Stimulated activated CD8-positive, alpha-beta memory T cell treated with anti-CD3 and anti-CD28 coated beads, Interleukin-15, amount 100 ng/mL, for 4 hours (primary cell): Measurements from ENCODE around the gene CXXC5.
"Not testable (repeated sequence)": the region's sequence is repeated elsewhere in the genome, so short reads cannot be mapped to it uniquely, and the experiment has no call there.

Source experiments
- DNase-seq, 2 donors: peaks; one replicate each; pipeline ENCODE4 v3.0.0-alpha.2; 2020; ENCODE audit warnings: low read depth in 2 of 2

CXXC5 gene

DNA sequence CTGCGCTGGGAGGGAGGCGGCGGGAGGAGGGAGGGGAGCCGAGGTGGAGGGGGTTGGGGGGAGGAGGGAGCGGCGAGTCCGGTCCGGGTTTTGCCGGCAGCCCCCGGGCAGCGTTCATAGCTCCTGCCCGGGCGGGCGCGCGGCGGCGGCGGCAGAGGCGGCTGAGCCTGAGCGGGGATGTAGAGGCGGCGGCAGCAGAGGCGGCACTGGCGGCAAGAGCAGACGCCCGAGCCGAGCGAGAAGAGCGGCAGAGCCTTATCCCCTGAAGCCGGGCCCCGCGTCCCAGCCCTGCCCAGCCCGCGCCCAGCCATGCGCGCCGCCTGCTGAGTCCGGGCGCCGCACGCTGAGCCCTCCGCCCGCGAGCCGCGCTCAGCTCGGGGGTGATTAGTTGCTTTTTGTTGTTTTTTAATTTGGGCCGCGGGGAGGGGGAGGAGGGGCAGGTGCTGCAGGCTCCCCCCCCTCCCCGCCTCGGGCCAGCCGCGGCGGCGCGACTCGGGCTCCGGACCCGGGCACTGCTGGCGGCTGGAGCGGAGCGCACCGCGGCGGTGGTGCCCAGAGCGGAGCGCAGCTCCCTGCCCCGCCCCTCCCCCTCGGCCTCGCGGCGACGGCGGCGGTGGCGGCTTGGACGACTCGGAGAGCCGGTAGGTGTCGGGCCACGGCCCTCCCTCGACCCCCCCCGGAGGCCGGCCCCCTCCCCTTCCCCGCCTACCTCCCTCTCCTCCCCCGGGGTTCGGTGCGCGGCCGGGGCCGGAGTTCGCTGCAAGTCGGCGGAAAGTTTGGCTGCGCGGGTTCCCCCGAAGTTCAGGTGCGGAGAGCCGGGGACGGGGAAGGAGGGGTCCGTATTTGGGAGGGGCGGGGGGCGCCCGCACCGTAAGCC lies at the start of gene CXXC5:
CXXC5 (plus strand) TSS at position 145 of the 877 bp plus-strand sequence. CDS start 32,175 bp downstream, outside the sequence.
- no peak for DNase-seq

DNA sequence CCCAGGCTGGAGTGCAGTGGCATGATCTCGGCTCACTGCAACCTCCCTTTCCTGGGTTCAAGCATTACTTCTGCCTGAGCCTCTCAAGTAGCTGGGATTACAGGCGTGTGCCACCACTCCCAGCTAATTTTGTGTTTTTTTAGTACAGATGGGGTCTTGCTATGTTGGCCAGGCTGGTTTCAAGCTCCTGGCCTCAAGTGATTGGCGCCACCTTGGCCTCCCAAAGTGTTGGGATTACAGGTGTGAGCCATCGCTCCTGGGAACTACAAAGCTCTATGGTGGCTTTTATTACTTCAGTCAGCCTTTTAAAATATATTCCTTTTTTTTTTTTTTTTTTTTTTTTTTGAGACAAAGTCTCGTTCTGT lies 49.6 kb upstream of the CXXC5 start:
- not testable (repeated sequence) for DNase-seq

DNA sequence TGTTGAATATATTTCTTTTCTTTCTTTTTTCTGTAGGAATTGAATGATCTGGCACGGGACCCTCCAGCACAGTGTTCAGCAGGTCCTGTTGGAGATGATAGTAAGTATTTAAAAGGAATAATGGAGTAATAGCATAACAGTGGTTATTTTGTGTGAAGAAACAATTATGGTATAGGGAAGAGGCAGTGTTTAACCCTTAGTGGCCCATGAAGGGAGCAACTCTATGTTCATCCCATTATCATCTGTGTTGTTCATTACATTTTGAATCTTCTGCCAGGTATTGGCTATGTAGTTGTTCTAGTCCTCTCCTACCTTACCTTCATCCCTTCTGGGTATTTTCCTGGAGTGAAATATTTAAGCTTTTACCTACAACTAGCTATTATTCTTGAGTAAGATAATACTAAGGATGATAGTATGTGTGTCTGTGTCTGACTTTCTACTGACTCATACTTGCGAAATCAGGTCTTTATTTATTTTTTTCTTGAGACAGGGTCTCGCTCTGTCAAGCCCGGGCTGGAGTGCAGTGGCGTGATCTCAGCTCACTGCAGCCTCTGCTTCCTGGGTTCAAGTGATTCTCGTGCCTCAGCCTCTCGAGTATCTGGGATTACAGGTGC lies 47.7 kb upstream of the CXXC5 start:
- no peak for DNase-seq

DNA sequence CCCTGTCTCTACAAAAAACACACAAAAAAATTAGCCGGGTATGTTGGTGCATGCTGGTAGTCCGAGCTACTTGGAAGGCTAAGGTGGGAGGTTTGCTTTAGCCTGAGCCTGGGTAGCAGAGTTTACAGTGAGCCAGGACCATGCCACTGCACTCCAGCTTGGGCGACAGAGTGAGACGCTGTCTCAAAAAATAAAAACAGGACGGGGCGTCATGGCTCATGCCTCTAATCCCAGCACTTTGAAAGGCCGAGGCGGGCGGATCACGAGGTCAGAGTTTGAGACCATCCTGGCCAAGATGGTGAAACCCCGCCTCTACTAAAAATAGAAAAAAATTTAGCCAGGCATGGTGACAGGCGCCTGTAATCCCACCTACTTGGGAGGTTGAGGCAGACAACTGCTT lies 46.7 kb upstream of the CXXC5 start:
- DNase-seq, result no peak

DNA sequence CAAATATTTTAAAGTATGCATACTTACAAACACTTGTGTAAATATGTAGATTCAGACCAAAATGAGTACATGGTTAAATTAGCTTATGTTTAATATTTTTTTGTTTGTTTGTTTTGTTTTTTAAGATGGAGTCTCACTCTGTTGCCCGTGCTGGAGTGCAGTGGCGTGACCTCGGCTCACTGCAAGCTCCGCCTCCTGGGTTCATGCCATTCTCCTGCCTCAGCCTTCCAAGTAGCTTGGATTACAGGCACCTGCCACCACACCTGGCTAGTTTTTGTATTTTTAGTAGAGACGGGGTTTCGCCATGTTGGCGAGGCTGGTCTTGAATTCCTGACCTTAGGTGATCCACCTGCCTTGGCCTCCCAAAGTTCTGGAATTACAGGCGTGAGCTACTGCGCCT lies 46.2 kb upstream of the CXXC5 start:
- not testable (repeated sequence) for DNase-seq

DNA sequence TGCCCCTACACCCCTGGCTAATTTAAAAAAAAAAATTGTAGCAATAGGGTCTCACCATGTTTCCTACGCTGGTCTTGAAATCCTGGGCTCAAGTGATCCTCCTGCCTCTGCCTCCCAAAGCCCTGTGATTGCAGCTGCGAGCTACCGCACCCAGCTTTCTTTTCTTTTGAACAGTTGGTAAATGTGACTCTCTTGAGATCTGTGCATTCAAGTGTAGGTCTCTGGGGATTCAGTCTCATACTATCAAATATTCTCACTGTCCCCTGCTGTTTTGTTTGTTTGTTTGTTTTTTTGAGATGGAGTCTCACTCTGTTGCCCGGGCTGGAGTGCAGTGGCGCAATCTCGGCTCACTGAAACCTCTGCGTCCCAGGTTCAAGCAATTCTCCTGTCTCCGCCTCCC lies 42.3 kb upstream of the CXXC5 start:
- DNase-seq, result no peak

DNA sequence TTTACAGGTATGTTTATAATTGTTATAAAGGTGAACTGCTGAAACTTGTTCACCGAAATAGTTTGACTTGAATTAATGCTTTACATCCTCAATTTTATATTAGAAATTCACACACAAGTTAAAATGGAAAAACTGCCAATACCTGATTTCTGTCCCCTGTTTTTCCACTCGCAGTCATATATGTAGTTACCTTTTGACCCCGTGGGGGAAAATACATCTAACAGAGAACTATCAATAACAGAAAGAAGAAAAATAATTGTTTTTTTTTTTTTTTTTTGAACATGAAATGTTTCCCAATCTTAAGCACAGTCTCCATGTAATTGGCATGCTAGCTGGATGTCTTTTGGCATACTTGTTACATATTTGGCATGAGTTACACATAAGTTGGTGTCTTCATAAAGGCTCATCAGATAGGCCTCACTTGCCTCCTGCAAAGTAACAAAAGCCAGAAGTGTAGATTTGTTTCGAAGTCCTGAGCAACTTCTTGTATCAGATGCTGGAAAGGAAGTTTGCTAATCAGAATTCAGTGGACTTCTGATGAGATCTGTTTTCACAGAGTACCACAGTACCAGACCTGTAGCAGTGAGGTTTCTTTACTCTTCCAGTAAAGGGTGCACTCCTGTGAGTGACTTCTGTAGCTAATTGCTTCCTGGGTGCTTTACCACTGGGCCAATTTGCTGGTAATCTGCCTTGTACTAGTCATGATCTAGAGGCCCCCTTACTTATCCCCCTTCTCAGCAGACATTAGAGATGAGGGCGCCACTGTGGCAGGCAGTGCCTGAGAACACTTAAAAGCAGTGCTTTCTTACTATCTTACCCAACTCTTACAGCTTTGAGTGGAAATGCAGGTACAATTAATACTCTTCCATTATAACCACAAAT lies 36.2 kb upstream of the CXXC5 start:
- no peak for DNase-seq

DNA sequence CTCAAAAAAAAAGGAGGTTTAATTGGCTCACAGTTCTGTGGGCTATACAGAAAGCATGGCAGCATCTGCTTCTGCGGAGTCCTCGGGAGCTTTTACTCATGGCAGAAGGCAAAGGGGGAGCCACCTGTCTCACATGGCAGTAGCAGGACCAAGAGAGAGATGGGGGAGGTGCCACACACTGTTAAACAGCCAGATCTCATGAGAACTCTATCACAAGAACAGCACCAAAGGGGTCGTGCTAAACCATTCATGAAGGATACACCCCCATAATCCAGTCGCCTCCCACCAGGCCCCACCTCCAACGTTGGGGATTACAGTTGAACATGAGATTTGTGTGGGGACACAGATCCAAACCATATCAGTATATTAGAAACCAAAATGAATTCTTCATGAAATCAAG lies 28.3 kb upstream of the CXXC5 start:
- no peak for DNase-seq

DNA sequence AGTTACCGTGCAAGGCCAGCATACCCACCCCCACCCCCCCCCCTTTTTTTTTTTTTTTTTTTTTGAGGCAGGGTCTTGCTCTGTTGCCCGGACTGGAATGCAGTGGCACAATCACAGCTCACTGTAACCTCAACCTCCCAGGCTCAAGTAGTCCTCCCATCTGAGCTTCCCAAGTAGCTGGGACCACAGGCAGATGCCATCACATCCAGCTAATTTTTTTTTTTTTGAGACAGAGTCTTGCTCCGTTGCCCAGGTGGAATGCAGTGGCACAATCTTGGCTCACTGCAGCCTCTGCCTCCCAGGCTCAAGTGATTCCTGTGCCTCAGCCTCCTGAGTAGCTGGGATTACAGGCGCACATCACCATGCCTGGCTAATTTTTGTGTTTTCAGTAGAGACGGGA lies 22.8 kb upstream of the CXXC5 start:
- not testable (repeated sequence) for DNase-seq

DNA sequence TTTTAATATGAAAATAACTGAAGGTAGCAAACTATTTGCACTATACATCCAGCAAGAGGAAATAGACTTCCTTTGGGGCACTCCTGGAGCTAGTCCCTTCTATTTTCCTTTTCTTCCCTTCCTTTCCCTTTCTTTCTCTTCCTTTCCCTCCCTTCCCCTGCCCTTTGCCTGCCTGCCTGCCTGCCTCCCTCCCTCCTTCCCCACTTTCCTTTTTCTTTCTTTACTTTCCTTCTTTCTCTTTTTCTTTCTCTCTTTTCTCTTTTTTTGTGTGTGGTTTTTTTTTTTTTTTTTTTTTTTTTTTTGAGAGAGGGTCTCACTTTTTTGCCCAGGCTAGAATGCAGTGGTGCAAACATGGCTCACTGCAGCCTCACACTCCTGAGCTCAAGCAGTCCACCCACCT lies 17.3 kb upstream of the CXXC5 start:
- DNase-seq, result no peak

DNA sequence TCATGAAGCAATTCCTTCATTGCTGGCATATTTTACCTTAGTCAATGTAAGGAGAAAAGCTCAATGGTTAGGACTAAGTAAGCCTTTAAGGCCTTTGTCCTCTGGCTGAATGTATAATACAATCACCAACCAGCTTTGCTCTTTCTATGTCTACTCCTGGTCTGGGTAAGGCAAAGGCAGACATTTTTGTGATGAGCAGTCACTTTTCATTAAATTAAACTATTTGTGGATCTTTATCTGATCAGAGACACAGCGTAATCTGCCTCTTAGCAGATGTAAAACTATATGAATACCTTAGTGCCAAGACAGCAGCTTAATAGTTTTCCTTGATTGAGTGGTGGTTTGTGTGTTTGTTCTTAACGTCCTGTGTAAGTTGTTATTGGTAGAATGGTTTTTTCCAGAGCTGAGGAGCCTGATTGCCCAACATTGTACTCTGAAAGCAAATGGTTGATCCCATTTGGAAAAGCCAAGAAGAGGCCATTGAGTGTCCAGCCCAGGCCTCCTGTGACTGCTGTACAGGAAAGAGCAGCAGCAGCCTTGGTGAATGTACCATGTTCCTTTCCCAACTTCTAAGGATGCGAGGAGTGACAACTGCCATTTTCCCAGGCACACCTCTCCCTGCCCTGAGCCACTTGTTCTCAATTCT lies 16.5 kb upstream of the CXXC5 start:
- no peak for DNase-seq

DNA sequence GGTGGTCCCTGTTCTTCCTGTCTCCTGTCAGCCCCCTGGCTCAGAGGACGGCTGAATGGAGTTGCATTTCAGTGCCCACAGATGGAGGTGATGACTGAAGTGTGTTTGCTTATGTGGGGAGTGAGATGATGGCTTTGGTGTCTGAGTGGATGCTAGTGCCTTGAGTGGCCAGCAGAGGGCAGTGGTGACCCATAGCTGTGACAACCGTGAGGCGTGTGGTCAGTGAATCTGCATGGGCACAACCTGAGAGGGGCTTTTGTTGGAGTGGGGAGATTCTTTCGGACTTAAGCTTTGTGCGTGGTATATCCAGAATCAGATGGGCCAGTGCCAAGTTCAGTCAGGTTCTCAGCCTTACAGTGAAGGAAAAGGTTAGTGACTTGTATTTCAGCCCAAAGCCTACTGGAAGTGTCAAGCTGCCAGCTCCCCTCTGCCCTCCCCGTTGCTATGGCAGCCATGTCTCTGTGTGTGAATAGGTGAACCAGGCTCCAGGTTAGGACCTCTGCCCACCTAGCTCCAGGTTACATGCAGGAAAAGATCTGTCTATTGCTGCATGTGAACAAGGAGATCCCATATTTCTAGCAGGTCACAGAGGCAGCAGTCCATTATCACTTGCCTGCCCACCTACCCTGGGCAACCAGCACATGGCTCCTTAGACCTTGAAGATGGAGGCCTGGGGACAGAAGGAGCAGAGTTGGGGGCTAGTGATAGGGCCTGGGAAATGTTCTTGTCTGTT lies 14.7 kb upstream of the CXXC5 start:
- no peak for DNase-seq

DNA sequence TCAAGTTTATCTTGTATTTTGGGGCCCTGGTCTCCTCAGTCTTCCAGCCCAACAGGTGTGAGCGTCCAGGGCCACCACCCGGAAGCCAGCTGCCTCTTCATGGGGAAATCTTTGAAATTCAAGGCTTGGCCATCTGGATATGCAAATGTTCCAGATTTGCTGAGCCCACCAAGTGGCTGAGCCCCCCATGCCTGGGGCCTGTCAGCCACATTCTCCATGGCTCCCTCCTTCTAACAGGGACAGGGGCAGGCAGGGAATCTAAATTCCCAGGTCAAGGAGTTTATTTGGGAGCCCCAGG lies 14.2 kb upstream of the CXXC5 start:
- no peak for DNase-seq

DNA sequence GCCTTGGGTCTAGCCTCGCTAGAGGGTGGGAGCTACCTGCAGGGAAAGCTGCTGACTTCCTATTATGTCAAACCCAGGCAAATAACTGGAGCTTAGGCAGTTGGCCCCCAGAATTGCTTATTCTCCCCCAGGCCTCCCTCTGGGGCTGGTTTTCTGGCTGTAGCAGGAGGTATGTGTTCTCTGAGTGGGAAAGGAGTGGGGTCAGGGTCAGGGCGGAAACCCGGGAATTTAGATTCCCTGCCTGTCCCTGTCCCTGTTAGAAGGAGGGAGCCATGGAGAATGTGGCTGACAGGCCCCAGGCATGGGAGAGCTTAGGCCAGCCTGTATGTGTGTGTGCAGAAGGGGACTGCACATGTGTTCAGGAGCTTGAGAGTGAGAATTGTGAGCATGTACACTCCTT lies 13.6 kb upstream of the CXXC5 start:
- no peak for DNase-seq

DNA sequence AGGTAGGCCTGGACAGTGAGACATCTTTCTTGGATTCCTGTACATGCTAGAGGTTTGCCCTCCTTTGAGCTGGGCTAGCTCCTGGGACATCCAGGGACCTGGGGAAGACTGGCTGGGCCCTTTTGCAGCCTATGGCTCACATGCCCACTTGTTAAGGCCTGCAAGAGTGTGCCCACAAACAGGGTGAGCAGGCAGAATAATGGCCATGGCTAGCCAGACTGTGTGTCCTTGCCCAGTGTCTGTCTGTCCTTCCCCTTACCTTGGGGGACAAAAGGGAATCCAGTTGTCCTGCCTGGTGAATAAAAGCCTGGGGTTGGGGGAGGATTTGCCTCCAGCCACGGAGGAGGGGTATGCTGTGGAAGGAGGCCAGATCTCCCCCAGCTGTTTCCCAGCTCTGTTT lies 13.0 kb upstream of the CXXC5 start:
- DNase-seq, result no peak

DNA sequence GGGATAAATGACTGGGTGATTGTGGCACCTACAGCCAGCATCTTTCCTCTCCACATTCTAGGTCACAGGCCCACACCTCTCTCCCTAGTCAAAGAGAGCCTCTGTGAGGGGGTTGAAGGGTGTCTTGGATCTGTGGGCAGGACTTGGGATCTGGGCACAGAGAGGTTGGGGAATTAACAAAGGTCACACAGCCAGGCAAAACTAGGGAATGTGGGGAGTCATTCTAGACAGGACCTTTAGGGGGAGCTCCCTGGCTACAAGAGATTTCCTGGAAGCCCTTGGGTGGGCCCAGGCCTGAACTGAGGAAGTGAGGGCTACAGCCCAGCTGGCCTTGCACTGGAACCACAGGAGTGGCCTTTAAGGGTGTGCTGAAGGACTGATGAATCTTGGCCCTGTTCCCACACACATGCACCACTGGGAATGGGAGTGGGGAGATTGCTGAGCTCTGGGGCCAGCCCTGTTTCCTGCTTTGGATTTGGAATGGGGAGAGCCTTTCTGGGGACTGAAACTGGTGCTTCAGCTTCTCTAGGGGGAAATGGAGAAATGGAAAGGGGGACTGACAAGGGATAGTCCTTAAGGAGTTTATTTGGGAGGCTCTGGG lies 12.4 kb upstream of the CXXC5 start:
- DNase-seq, result no peak

DNA sequence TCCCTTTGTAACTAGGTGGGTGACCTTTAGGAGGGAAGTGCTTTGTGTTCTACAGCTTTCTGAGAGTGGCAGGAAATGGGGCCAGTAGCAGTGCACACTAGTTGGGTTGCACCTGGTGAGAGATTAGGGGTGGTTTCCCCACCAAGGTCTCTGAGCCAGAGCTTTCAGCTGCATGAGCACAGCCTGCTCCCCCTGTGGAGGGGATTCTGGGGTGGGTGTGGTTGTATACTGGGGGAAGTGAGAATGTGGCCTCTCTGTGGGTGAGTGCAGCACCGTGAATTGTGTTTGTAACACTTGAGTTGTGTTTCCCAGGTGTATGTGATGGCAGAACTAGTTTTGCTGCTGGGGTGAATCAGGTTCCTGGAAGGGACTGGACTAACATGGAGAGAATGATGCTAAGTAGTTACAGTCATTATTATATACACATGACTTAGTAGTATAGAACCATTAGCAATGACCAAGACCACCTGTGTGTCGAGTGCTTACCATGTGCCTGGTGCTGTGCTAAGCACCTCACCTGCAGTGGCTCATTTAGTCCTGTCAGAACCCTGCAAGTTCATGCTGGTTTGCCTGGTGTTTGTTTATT lies 11.8 kb upstream of the CXXC5 start:
- DNase-seq, result no peak

DNA sequence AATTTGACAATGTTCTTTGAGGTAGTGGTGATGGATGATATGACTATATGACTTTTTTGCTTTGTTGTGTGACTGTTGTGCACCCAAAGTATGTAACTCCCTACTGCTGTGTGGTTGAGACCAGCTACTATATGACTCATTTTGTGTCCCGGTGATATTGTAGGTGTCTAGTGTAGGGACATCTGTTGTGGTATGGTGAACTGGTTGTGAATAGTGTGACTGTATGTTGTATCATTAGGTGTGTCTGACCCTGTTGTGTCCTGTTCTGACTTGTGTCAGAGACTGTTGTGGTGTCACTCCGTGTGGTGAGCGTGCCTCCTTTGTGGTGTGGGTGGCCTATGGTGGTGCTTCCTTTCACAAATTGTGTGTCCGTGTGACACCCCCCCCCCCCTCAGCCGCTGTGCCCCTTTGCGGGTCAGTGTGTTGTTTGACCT lies 11.2 kb upstream of the CXXC5 start:
- DNase-seq, result no peak

DNA sequence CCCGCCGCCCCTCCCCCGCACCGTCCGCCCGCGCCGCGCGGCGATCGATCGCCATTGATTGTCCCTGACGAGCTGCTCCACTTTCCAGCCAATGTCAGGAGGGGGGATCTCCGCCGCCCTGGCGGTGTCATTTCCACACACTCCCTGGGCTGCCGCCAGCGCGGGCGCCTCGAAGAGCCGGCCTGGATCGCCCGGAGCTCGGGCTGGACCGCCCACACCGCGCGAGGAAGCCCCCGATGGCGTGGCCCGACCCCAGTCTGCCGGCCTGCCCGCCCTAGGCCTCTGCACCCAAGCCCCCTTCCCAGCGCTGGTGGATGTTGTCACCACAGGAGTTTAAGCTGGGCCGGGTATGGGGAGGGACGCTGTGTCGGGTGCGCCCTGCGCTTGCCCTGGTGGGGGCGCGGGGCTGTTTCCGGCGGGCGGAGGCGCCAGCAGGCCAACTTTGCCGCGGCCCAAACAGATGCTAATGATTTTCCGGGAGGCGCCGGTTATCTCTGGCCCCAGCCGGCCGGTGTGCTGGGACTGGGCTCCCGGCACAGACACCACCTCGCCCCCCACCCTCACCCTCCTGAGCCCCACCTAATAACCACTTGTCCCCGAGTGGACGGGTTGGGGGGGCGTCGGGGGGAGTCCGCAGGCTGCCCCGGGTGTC lies 10.6 kb upstream of the CXXC5 start:
- no peak for DNase-seq

DNA sequence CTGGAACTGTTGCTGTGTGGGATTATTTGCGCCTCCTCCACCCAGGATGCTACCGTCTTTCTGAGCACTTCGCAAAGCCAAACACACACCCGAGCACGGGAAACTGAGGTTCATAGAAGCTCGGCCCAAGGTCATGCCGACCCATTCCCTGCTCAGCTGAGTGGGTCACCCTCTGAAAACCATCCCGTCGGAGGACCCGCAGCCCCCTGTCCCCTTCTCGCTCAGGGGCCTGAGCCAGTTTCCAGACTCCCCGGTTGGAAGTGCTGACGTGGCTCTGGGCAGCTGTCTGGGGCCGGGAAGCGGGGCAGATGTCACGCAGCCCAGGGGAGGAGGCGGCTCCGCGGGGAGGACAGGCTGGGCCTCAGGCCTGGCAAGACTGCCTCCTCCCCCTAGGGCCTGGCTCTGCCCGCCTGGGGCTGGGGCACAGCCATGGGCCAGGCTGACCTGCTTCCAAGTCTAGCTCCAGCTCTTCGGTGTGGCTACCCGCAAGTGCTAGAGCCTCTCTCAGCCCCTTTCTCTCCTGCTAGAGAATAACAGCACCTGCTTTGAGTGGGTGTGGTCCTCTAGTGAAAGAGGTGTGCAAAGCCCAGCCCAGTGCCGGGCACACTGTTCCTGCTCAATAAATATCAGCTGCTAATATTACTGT lies 9.9 kb upstream of the CXXC5 start:
- no peak for DNase-seq
